Measurements from ENCODE around the gene NAT16.
A peak's percentile ranks its signal among the peaks of the same experiment; 100 is the strongest.
"Not testable (repeated sequence)": the region's sequence is repeated elsewhere in the genome, so short reads cannot be mapped to it uniquely, and the experiment has no call there.

The NAT16 gene

GRCh38 chr7:101216001-101216859, 36.1 kb upstream of the NAT16 start:
- FAIRE-seq = no peak
- DNase-seq (ENCODE audit: insufficient read length, low spot score) = no peak
- TF ChIP-seq POLR2AphosphoS5 (IDR thresholded peaks at IDR 0.05; ENCODE audit: low read depth, low read length) (no peak), POLR2A (IDR thresholded peaks at IDR 0.05; ENCODE audit: low read depth, low read length) (no peak), SPI1 (IDR thresholded peaks at IDR 0.05; ENCODE audit: low read depth, low read length) (no peak), PAX5 (IDR thresholded peaks at IDR 0.05; ENCODE audit: insufficient read depth, low read length, severe bottlenecking) (no peak), TAF1 (IDR thresholded peaks at IDR 0.05; ENCODE audit: low read depth, low read length) (no peak), POU2F2 (IDR thresholded peaks at IDR 0.05; ENCODE audit: low read depth, low read length) (no peak)

- no peak for FAIRE-seq
- no peak for DNase-seq (ENCODE audit: insufficient read length, low spot score)
- no peak for TF ChIP-seq POU2F2 (IDR thresholded peaks at IDR 0.05; ENCODE audit: low read depth, low read length)
- TF ChIP-seq POLR2AphosphoS5 (IDR thresholded peaks at IDR 0.05; ENCODE audit: low read depth, low read length) = no peak
- TF ChIP-seq POLR2A (IDR thresholded peaks at IDR 0.05; ENCODE audit: low read depth, low read length) = no peak
- TF ChIP-seq PAX5 (IDR thresholded peaks at IDR 0.05; ENCODE audit: insufficient read depth, low read length, severe bottlenecking) = no peak
- no peak for TF ChIP-seq SPI1 (IDR thresholded peaks at IDR 0.05; ENCODE audit: low read depth, low read length)
- TF ChIP-seq TAF1 (IDR thresholded peaks at IDR 0.05; ENCODE audit: low read depth, low read length) = no peak
Observed at GRCh38 chr7:101212014-101212413, 31.9 kb upstream of the NAT16 start.

GRCh38 chr7:101211501-101211900, 31.4 kb upstream of the NAT16 start:
- FAIRE-seq (no peak), DNase-seq (ENCODE audit: insufficient read length, low spot score) (no peak)
- no peak for TF ChIP-seq POLR2AphosphoS5 (IDR thresholded peaks at IDR 0.05; ENCODE audit: low read depth, low read length)

GRCh38 chr7:101210143-101210542, 30.1 kb upstream of the NAT16 start:
- FAIRE-seq = no peak
- no peak for DNase-seq (ENCODE audit: insufficient read length, low spot score)
- TF ChIP-seq POLR2A (IDR thresholded peaks at IDR 0.05; ENCODE audit: low read depth, low read length) = no peak
- TF ChIP-seq TAF1 (IDR thresholded peaks at IDR 0.05; ENCODE audit: low read depth, low read length) = no peak
- no peak for TF ChIP-seq SPI1 (IDR thresholded peaks at IDR 0.05; ENCODE audit: low read depth, low read length)
- no peak for TF ChIP-seq PAX5 (IDR thresholded peaks at IDR 0.05; ENCODE audit: insufficient read depth, low read length, severe bottlenecking)
- TF ChIP-seq POU2F2 (IDR thresholded peaks at IDR 0.05; ENCODE audit: low read depth, low read length) = no peak
- no peak for TF ChIP-seq POLR2AphosphoS5 (IDR thresholded peaks at IDR 0.05; ENCODE audit: low read depth, low read length)

GRCh38 chr7:101208794-101209193, 28.7 kb upstream of the NAT16 start:
- no peak for FAIRE-seq
- no peak for DNase-seq (ENCODE audit: insufficient read length, low spot score)
- TF ChIP-seq PAX5 (IDR thresholded peaks at IDR 0.05; ENCODE audit: insufficient read depth, low read length, severe bottlenecking) = no peak
- no peak for TF ChIP-seq SPI1 (IDR thresholded peaks at IDR 0.05; ENCODE audit: low read depth, low read length)
- TF ChIP-seq POU2F2 (IDR thresholded peaks at IDR 0.05; ENCODE audit: low read depth, low read length) = no peak
- no peak for TF ChIP-seq POLR2AphosphoS5 (IDR thresholded peaks at IDR 0.05; ENCODE audit: low read depth, low read length)
- no peak for TF ChIP-seq POLR2A (IDR thresholded peaks at IDR 0.05; ENCODE audit: low read depth, low read length)
- TF ChIP-seq TAF1 (IDR thresholded peaks at IDR 0.05; ENCODE audit: low read depth, low read length) = no peak

GRCh38 chr7:101207459-101207858, 27.4 kb upstream of the NAT16 start:
- FAIRE-seq = no peak
- no peak for TF ChIP-seq POLR2A (IDR thresholded peaks at IDR 0.05; ENCODE audit: low read depth, low read length)
- TF ChIP-seq POU2F2 (IDR thresholded peaks at IDR 0.05; ENCODE audit: low read depth, low read length) = no peak
- no peak for TF ChIP-seq POLR2AphosphoS5 (IDR thresholded peaks at IDR 0.05; ENCODE audit: low read depth, low read length)
- no peak for TF ChIP-seq TAF1 (IDR thresholded peaks at IDR 0.05; ENCODE audit: low read depth, low read length)
- no peak for TF ChIP-seq PAX5 (IDR thresholded peaks at IDR 0.05; ENCODE audit: insufficient read depth, low read length, severe bottlenecking)
- no peak for TF ChIP-seq SPI1 (IDR thresholded peaks at IDR 0.05; ENCODE audit: low read depth, low read length)
- no peak for DNase-seq (ENCODE audit: insufficient read length, low spot score)

- DNase-seq (ENCODE audit: insufficient read length, low spot score) = no peak
- TF ChIP-seq POLR2AphosphoS5 (IDR thresholded peaks at IDR 0.05; ENCODE audit: low read depth, low read length) (no peak), PAX5 (IDR thresholded peaks at IDR 0.05; ENCODE audit: insufficient read depth, low read length, severe bottlenecking) (no peak), POU2F2 (IDR thresholded peaks at IDR 0.05; ENCODE audit: low read depth, low read length) (no peak), SPI1 (IDR thresholded peaks at IDR 0.05; ENCODE audit: low read depth, low read length) (no peak), POLR2A (IDR thresholded peaks at IDR 0.05; ENCODE audit: low read depth, low read length) (no peak), TAF1 (IDR thresholded peaks at IDR 0.05; ENCODE audit: low read depth, low read length) (no peak)
- no peak for FAIRE-seq
Observed at GRCh38 chr7:101206665-101207042, 26.6 kb upstream of the NAT16 start.

- FAIRE-seq = no peak
- TF ChIP-seq PAX5 (IDR thresholded peaks at IDR 0.05; ENCODE audit: insufficient read depth, low read length, severe bottlenecking) (no peak), POLR2AphosphoS5 (IDR thresholded peaks at IDR 0.05; ENCODE audit: low read depth, low read length) (no peak), POLR2A (IDR thresholded peaks at IDR 0.05; ENCODE audit: low read depth, low read length) (no peak)
- DNase-seq (ENCODE audit: insufficient read length, low spot score) = no peak
Observed at GRCh38 chr7:101205901-101206664, 26.0 kb upstream of the NAT16 start.

- peak; percentile 56 for FAIRE-seq
Observed at GRCh38 chr7:101203740-101204738, 23.9 kb upstream of the NAT16 start.

More at GRCh38 chr7:101203740-101204738, 23.9 kb upstream of the NAT16 start:
- DNase-seq (ENCODE audit: insufficient read length, low spot score) = not testable (repeated sequence)
